Stromal cell of bone marrow (primary cell): ENCODE results near the gene RCAN1.

Experiments
- DNase-seq: peaks from one replicate; pipeline ENCODE4 v3.0.0-alpha.2; 2012; ENCODE audit warnings: low read depth

RCAN1 gene

DNA sequence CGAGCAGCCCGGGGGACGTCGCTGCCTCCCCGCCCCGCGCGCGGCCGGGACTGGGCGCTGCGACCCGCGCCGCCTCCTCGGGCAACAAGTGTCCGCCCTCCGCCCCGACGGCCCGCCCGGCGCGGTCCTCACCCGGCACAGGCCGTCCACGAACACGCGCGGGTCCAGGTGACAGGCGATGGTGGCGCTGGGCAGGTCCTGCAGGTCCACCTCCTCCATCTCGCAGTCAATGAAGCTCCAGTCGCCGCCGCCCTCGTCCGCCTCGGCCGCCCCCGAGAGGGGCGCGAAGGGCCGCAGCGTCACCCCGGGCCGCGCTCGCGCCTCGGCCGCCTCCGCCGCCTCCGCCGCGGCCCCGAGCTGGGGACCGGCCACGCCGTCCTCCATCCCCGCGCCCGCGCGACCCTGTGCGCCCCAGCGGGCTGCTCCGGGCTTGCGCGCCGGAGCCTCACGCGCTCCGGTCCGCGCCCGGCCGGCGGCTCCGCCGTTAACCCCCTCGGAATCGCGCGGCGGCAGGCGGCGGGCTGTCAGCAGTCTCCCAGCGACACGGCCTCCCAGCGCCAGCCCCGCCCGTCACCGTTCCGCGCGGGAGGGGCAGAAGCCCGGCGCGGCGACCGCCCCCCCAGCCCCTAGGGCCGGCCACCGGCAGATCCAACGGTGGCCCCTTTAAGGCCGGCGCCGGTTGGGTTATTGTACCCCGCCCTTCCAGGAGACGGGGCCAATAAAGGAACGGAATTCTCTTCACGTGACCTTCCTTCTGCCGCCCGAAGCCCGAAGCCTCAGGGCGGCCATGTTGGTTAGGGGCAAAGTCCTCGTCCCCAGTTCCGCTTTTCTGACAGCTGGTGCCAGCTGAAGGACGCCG, at the start of gene RCAN1:
Gene RCAN1, minus strand, starts transcription at position 486 of the 859 bp plus-strand sequence. Its CDS starts 102 bp downstream, at position 384.
- DNase-seq: peak; percentile 90

DNA sequence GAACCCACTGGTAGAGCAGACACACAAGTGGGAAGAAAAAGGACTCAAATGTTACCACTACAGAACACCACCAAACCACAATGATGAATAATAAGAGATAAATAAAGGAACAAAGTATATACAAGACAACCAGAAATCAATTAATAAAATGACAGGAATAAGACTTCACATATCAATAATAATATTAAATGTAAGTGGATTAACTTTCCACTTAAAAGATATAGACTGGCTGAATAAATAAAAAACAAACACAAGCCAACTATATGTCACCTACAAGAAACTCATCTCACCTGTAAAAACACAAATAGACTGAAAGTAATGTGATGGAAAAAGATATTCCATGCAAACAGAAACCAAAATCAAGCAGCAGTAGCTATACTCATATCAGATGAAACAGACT, 46.9 kb upstream of the RCAN1 start:
- no peak for DNase-seq

DNA sequence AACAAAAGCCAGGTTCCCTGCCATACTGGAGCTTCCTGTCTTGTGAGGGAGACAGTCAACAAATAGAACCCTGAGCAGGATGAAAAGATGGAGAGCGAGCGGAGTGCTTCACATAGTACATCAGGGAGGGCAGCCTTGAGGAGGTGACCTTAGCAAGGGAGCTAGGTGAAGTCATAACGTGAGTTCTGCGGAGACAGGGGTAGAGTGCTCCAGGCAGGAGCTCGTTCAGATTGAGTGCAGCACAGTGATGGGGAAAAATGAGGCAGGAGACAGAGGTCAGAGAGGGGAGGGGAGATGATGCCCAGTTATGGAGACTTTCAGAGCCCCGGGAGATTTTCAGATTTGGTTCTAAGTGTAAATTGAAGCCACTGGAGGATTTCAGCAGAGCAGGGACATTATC, 38.6 kb upstream of the RCAN1 start:
- DNase-seq: no peak

DNA sequence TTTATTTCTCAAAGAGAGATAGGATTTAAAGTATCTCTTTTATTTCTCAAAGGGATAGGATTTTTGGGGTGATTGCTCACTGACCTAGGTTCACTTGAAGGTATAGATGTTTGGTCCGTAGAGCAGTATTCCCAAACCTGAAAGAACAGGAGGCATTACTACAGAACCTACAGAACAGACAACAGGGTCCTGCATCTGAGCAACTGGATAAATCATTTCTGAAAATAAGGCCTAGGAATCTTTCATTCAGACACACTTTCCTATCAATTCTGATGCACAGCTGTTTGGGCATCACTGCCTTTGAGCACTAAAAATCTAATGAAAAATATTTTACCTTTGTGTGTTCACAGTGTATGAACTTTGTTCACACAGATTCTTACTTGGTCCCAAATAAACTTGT, 36.7 kb upstream of the RCAN1 start:
- no peak for DNase-seq

DNA sequence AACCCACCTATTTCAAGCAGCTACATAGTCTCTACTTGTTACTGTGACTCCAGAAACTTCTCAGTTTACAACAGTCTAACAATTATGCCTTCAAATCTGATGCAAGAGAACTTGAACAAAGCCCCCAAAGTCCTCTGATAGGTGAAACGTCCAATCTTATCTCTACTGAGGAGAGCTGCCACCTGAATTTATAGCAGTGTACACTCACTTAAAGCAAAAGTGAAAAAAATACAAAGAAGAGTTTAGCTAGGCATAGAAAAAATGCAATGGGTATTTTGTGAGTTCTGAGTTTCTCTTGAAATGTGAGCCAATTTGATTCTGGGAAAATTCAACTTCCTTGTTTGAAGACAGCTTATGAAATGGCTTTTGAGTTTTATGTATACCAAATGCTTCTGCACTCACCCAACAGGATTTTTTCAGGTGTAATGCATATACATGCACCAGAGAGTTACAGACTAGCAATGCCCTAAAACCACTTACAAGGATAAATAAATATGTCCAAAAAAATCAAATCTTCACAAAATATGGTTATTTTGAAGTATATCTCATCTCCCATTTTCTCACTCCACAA, 36.0 kb upstream of the RCAN1 start:
- DNase-seq: no peak

DNA sequence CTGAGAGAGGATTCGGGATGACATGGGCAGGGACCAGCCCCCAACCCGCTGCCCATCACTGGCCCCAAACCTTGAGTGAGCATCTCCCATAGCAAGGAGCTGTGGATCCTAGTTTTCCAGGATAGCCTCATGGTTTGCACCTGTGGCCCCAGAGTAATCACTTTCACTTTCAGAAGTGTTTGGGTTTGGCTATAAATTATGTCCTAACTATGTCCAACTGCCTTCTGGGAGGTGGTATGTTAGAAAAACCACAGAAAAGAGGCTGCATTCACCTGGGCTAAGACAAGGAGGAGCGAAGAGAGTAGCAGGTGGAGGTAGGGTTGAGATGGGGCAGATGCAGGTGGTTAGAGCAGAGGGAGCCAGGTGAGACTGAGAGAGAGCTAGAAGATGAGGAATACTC, 34.5 kb upstream of the RCAN1 start:
- no peak for DNase-seq

DNA sequence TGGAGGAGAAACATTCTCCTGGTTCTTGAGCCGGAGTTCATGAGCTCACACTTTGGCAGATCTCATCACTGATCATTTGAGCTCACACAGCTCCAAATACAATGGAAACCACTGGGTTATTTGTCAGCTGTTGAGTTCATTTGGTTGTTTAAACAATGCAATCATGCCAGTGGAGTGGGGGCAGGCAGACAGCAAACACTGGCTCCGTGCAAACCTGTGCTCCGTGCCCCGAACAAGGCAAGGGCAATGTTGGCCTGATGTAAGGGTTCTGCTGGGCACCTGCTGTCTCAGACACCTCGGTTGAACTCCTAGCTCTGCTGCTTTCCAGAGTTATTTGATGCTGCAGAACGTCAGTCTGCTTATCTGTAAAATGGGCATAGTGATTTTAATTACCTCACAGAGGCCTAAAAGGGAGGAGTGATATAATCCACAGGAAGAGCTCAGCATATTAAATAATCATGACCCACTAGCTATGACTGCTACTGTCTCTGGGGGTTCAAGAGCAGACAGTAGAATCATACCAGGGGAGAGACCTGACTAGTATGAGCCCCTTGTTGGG, 33.9 kb upstream of the RCAN1 start:
- DNase-seq: no peak

DNA sequence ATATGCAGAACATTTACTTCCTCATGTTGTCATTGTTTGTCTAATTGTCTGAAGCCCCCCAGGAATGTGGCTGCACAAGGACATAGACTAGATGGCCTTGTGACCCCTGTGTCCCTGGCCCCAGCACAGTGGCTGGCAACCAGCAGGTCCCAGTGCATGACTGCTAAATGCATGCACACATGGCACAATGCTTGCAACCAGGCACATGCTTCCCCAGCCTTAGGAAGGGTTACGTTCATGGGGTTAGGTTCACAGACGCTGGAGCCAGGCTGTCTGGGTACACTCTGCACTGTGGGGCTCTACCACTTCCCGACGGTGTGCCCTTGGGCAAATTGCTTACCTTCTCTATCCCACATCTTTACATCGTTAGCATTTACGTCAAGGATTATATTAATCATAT, 32.6 kb upstream of the RCAN1 start:
- DNase-seq: no peak

DNA sequence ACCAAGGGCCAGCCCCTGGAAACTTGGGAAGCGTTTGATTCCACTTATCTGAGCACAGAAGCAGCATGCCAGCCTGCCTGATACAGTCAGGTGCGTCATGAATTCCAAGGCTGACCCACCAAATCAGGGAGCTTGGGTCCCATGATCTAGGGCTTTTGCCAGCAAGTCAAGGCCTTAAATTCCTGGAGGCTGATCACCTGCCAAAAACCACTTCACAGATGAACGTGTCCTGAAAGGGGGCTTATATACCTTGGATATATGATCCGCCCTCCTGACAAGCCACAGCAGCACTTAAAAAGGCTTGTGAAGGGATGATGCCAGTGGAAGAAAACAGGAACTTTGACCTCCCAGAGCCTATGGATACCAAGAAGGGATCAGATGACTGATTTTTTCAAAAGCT, 29.9 kb upstream of the RCAN1 start:
- DNase-seq: no peak

DNA sequence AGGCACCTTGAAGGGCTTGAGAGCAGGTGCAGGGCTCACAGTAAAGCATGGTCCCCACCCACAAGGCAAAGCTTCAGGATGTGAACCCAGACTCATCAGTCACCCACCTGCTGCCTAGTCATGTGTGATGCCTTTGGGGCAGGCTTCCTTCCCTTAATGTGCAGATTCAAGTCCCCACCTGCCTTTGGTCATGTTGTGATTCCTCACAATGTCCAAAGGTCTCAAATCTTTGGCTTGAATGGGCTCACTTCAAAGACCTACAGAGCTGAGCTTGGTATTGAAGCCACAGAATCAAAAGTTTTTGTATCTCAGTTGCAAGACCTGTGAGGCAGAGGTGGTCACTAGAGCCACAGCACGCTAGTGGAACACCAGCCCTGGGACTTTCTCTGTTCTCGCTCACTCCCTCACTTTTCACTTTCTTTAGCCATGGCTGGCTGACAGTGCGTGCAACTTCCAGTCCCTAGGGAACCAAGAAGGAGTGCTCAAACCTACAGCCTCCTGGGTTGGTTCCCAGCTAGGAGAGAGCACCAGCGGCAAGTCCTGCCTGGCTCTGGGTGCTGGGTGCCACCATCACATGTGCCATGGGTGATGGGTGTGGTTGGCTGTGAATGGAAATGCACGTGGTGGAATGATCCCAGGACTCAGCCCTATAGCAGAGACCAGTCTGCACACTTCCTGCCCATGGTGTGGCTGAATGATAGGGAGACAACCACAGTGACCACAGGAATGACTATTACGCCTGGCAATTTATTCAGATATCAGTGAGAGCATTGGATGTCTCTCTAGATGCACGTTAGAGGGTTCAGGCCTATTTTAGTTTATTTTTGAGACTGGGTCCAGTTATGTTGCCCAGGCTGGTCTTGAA, 27.5 kb upstream of the RCAN1 start:
- no peak for DNase-seq

DNA sequence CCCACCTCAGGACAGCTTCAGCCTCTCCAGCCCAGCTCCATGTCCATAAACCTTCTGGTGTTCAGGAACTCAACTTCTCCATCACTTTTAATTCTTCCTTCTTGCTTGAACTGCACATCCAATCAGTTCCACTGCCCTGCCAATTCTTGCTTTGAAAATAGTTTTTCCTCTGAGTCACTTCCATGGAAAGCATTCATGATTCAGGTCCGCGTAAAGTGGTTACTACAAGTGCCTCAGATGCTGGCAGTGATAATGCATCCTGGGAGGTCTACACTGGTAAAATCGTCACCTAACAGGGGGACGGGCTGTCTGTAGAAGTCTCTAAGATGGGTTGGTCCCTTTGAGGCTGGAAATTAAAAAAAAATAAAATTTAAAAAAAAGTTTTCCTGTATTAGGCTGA, 25.9 kb upstream of the RCAN1 start:
- peak; percentile 76 for DNase-seq

DNA sequence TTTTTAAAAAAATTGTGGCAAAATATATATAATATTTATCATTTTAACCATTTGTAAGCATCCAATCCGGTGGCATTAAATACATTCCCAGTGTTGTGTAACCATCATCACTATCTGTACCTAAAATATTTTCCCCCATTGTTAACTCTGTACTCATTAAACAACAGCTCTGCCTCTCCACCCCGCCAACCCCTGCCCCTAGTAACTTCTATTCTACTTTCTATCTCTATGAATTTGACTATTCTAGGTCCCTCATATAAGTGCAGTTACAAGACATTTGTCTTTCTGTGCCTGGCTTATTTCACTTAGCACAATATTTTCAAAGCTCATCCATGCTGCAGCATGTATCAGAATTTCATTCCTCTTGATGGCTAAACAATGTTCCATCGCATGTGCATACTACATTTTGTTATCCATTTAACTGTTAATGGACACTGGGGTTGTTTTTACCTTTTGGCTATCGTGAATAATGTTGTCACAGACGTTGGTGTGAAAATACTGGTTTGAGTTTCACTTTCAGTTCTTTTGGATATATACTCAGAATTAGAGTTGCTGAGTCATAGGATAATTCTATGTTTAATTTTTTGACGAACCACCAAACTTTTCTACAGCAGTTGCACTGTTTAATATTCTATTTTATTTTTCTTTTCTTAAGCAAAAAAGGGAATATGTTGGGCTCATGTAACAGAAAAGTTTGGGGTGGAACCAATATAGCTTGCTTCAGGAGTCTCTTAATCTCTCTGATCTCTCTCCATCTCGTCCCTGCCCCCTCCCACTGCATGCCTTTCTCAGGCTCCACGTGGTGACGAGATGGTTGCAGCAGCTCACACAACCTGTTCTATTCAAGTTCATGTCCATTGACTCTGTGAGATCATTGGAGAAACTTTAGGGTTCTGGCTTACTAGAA, 25.2 kb upstream of the RCAN1 start:
- no peak for DNase-seq

DNA sequence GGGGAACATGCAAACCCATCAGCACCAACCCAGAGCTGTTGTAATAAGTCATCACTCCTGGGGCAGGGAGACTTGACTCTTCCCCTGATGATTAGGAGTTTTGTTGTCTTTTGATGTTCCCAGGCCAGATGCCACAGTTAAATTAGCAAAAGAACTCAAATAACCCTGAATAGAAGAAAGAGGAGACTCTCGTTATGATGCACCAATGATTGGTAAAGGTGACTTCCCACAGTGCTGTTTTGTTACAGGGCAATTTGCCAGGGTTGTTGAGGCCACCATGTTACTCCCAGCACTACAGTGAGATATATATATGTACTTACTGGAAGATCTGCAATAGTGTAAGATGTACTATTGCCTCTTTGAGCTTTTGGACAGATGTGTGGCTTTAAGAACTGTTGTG, 24.3 kb upstream of the RCAN1 start:
- DNase-seq: no peak

DNA sequence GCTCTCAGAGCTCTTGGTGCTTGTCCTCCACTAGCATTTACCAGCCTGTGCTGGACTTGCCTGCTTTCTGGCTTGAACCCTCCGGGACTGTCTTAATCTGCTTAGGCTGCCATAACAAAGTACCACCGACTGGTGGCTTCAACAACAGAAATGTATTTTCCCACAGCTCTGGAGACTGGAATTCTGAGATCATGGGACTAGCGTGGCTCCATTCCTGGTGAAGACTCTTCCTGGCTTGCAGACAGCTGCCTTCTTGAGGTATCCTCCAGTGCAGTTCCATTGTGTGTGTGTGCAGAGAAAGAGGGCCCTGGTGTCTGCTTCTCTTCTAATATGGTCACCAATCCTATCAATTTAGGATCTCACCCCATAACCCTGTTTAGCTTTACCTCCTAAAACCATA, 22.0 kb upstream of the RCAN1 start:
- DNase-seq: no peak

DNA sequence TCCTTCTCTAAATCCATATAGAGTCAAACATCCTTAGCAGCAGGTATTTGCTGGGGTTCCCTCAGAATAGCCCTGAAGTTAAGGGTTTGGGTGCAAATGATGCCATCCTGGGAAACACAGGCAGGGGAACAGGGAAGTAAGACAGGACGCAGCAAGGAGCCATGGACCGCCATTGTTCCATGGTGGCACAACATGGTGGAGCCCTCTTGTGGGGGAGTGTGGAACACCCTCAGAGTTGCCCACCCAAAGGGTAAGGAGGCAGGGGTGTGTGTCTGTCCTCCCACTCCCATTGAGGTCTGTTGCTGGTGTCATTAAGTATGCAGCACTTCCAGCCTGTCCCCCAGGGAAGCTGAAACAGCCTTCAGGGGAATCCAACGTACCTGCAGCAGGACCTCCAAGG, 20.4 kb upstream of the RCAN1 start:
- DNase-seq: no peak

DNA sequence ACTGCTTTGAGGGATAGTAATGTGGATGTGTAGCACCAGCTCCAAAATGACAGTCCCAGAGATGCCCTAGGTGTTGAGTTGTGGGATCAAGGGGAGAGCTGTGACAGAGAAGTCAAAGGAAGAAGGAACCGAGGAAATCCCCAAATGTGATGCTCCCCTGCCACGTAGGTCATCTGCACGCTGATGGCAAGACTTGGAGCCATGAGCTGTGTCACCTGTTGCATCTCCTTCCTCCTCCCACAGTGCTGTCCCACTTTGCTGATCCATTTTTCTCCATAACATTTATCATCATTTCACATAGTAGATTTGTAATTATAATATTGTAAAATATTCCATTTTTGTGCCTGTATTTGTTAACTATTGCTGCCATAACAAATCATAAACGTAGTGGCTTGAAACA, 17.6 kb upstream of the RCAN1 start:
- no peak for DNase-seq

DNA sequence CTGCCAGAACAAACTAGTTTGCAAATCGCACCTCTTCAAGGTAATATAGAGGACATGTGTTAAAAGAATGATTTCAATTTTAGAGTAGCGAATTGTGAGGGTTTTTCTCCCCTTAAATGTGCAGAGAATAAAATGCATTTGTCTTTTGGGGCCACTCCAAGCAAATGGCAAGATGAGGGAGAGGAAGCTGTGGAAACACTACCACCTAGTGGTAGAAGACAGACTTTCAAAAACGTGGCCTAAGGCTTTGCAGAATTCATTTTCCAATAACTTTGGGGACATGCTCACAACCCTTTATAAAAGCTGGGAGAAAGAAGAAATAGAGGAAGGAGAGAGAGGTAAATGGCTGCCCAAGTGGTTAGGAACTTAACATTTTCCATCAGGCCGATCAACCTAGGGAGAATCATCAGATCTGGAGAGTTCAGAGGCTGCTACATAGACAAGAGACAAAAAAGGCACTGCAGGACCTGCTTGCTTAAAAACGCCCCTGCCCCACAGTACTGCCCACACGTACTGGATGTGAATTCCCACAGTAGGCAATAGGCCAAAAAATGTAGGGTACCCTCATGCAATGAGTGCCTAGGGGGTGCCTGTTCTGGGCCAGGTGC, 15.7 kb upstream of the RCAN1 start:
- DNase-seq: peak; percentile 32

DNA sequence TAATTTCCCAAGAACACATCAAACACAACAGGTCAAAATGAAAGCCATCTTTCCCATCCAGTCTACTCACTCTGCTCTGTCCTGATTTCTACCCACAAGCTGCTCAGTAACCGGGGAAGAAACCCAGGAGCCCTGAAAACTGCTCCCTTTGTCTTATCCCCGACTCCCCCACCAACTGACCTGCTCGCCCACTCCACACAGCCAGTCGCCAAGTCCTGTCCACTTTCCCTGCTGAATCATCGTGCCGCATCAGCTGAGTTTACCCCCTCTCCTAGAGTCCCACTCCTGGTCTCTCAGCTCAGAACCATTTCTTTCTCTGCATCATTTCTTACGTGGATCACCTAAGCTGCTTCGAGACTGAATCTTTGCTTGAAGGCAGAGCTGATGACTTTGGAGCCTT, 11.2 kb upstream of the RCAN1 start:
- DNase-seq: no peak

DNA sequence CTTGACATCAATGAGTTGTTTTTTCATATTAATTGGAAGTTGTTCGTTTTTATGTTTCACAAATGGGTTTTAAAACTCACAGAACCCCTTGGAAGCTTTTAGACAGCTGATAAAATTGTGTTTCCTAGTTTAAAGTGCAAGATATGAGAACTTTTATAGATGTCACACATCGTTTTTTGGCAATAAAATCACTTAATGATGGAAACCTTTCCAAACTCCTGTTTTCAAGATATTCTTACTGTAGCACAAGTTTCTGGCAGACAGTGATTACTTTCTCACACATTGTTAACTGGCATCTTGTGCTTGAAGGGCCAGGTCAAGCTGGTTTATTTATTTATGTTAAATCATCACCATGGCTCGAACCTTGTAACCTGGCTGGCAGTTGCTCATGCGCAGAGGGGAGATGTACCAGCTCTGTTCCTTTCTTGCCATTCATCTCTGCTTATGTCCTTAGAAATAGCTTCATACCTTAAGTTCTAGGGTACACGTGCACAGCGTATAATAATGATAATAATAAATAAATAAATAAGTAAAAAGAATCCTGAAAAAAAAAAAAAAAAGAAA, 10.2 kb upstream of the RCAN1 start:
- no peak for DNase-seq

DNA sequence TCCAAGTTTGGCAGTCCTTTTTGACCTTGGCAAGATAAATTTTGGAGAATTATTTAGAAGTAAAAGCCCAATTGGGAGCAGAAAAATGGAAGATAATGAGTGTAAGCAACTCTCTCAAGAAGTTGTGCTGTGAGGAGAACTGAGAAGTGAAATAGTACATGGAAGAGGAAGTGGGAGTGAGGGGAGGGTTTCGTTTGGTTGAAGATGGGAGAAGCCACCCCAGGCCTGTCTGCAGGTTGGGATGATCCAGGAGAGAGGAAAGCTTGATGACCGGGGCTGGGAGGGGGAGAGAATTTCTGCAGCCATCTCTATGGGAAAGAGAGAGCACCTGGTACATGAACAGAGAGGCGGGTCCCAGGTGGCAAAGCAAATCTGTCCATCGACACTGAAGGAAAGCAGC, 8.6 kb upstream of the RCAN1 start:
- DNase-seq: no peak
